Sigmoid colon (tissue), 4 donors: ENCODE results near the gene HEMGN.

Experiments used
- EP300 ChIP-seq, 4 donors: sonication (generic); formaldehyde crosslinking; IDR thresholded peaks; one replicate each; pipeline ENCODE4 v1.6.1; 2017; ENCODE audit warnings: antibody characterized with exemption in 4 of 4
- TF ChIP-seq, protein P1 (sequence below), 4 experiments: fragments of 450-650 bp in 3 of 4; fragments of 200-600 bp in 1 of 4; IDR thresholded peaks; one replicate each; pipeline ENCODE4 v1.5.1; 2016 to 2019; ENCODE audit warnings: antibody characterized with exemption in 4 of 4, mild to moderate bottlenecking in 3 of 4, moderate library complexity in 2 of 4

DNA sequence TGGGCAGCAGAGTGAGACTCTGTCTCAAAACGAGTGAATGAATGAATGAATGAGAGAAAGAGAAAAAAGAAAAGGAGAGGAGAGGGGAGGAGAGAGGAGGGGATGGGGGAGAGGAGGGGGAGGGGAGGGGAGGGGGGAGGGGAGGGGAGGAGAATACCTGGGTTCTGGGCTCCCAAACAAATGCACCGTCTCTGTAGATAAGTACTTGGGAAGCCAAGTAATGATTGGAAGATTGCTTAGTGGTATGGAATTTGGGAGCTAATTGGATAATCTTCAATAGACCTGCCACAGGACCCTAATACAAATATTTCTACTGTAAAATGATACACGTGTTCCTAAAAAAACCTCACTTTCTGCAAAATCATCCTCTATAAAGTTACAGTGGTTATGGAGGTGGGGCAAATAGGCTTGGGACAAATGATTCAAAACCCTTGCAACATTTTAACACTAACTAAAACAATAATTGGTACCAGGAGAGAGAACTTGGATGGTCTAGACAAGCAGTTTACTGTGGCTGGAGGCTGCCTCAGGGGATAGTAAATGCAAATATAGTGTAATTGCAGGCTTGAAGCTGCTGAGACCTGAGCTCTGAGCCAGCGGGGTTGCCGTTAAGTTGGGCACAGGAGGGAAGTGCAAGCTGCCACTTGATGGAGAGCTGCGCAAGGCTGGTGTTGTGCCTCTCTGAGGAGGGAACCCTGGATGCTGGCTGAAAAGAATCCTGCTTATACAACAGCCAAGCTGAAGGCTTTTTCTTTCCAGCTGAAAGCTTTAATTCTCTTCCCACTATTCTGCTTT lies 3.5 kb downstream of the HEMGN start:
- TF ChIP-seq, protein P1, sequence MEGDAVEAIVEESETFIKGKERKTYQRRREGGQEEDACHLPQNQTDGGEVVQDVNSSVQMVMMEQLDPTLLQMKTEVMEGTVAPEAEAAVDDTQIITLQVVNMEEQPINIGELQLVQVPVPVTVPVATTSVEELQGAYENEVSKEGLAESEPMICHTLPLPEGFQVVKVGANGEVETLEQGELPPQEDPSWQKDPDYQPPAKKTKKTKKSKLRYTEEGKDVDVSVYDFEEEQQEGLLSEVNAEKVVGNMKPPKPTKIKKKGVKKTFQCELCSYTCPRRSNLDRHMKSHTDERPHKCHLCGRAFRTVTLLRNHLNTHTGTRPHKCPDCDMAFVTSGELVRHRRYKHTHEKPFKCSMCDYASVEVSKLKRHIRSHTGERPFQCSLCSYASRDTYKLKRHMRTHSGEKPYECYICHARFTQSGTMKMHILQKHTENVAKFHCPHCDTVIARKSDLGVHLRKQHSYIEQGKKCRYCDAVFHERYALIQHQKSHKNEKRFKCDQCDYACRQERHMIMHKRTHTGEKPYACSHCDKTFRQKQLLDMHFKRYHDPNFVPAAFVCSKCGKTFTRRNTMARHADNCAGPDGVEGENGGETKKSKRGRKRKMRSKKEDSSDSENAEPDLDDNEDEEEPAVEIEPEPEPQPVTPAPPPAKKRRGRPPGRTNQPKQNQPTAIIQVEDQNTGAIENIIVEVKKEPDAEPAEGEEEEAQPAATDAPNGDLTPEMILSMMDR (IDR thresholded peaks at IDR 0.05): no peak
- TF ChIP-seq EP300 (IDR thresholded peaks at IDR 0.05): no peak
